Progenitor cell of endocrine pancreas (in vitro differentiated cells): ENCODE results near the gene SMIM35. TPM values are rescaled to one million over a fixed set of nuclear protein-coding genes. Genes with fewer than 3 reads are reported as not detected.
"Not testable (repeated sequence)": the region's sequence is repeated elsewhere in the genome, so short reads cannot be mapped to it uniquely, and the experiment has no call there.

Experiments used
- DNase-seq: peaks from one replicate; pipeline ENCODE4 v3.0.0; 2021; ENCODE audit warnings: low spot score; ENCODE audit not compliant: unreplicated experiment
- H3K27ac Mint-ChIP-seq: 2 replicates; pipeline ENCODE4 v1.8.0; 2021; ENCODE audit warnings: mild to moderate bottlenecking, moderate library complexity, mixed read lengths
- H3K27me3 Mint-ChIP-seq: 2 replicates; pipeline ENCODE4 v1.8.0; 2021; ENCODE audit warnings: mixed read lengths
- H3K36me3 Mint-ChIP-seq: 2 replicates; pipeline ENCODE4 v1.8.0; 2022; ENCODE audit warnings: mixed read lengths; ENCODE audit not compliant: insufficient read depth
- H3K4me1 Mint-ChIP-seq: 2 replicates; pipeline ENCODE4 v1.8.0; 2021; ENCODE audit warnings: low read depth, mixed read lengths
- H3K4me3 Mint-ChIP-seq: 2 replicates; pipeline ENCODE4 v1.8.0; 2021; ENCODE audit warnings: low read depth, mild to moderate bottlenecking, moderate library complexity, mixed read lengths
- H3K9me3 Mint-ChIP-seq: 2 replicates; pipeline ENCODE4 v1.8.0; 2021; ENCODE audit warnings: low read depth, mixed read lengths
- total RNA-seq: library from RNA; stranded (reverse); gene quantifications from 2 replicates; pipeline ENCODE4 v1.2.1, GENCODE V29; 2021
- TF ChIP-seq, protein P1 (sequence below): fragments of 200-600 bp; sonication (generic); IDR thresholded peaks from one replicate; pipeline ENCODE4 v1.5.0; 2021; ENCODE audit warnings: antibody characterized with exemption, mild to moderate bottlenecking; ENCODE audit not compliant: unreplicated experiment

Gene SMIM35
- total RNA-seq, 1 donor from 2014 or later = not detected

DNA sequence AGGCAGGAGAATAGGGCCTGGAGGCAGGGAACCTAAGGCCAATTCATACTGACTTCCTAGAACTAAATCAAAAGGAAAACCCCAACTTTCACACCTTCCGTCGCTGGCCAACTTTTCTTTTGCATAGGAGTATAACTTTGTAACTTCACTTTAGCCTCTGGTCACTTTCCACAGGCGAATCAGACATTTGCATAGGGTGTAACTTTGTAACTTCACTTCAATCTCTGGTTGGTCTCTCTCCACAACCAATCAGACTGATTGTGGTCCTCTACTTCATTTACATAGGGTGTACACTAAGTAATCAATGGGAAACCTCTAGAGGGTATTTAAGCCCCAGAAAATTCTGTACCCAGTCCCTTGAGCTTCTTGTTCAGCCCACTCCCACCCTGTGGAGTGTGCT is 21.4 kb downstream of the SMIM35 start:
- Mint-ChIP-seq H3K9me3 (no peaks in the 10 kb centered on the region), H3K36me3 (no peaks in the 10 kb centered on the region), H3K27ac (no peak overlapping the region), H3K4me3 (no peak overlapping the region), H3K4me1 (no peaks in the 10 kb centered on the region), H3K27me3 (peaks cover 12% of the 10 kb centered on the region)
- TF ChIP-seq, protein P1, sequence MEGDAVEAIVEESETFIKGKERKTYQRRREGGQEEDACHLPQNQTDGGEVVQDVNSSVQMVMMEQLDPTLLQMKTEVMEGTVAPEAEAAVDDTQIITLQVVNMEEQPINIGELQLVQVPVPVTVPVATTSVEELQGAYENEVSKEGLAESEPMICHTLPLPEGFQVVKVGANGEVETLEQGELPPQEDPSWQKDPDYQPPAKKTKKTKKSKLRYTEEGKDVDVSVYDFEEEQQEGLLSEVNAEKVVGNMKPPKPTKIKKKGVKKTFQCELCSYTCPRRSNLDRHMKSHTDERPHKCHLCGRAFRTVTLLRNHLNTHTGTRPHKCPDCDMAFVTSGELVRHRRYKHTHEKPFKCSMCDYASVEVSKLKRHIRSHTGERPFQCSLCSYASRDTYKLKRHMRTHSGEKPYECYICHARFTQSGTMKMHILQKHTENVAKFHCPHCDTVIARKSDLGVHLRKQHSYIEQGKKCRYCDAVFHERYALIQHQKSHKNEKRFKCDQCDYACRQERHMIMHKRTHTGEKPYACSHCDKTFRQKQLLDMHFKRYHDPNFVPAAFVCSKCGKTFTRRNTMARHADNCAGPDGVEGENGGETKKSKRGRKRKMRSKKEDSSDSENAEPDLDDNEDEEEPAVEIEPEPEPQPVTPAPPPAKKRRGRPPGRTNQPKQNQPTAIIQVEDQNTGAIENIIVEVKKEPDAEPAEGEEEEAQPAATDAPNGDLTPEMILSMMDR = no peak
- no peak for DNase-seq

DNA sequence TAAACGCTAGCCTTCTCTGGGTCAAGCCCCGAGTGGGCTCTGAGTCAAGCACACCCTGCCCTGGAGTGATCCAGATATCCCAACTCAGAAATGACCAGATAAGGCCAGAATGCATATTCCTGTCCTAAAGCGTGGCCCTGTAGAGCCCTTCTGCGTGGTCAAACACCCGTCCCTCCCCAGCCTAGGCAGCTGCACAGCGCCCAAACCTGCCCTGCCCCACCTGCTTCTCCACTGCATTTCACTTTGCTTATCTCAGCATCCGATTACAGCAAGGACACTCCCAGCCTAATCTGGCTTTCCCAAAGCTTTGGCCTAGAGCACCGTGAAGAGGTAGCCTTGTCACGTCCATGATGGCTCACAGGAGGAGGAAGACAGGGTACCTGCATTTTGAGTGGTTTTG is 21.8 kb downstream of the SMIM35 start:
- Mint-ChIP-seq H3K27ac (no peak overlapping the region), H3K4me3 (no peak overlapping the region), H3K9me3 (no peaks in the 10 kb centered on the region), H3K4me1 (no peaks in the 10 kb centered on the region), H3K36me3 (no peaks in the 10 kb centered on the region), H3K27me3 (peaks cover 12% of the 10 kb centered on the region)
- DNase-seq = no peak
- TF ChIP-seq, protein P1 = no peak

DNA sequence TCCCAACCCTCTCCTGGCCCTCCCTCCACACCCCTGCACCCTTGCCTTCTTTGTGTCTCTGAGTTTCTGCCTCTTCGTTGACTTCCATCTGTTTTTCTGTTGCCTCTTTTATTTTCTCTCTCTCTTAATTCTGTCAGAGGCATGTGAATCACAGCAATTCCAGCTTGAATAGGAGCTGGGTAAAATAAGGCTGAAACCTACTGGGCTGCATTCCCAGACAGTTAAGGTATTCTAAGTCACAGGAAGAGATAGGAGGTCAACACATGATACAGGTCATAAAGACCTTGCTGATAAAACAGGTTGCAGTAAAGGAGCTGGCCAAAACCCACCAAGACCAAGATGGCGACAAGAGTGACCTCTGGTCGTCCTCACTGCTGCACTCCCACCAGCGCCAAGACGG is 24.1 kb downstream of the SMIM35 start:
- not testable (repeated sequence) for H3K27me3 Mint-ChIP-seq, H3K9me3 Mint-ChIP-seq, H3K36me3 Mint-ChIP-seq, H3K4me3 Mint-ChIP-seq, DNase-seq, H3K27ac Mint-ChIP-seq, H3K4me1 Mint-ChIP-seq

DNA sequence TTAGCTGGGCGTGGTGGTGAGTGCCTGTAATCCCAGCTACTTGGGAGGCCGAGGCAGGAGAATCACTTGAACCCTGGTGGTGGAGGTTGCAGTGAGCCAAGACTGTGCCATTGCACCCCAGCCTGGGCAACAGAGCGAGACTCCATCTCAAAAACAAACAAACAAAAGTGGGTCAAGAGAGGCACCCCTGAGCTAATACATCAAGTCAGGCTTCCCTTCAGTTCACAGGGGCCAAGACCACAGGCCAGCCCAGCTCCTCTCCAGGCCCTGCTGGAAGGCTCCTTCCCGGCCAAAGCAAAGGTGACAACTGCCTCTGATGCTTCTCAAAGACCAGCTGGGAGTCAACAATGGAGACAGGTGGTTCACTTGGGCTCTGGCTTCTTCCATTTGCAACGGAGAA is 24.6 kb downstream of the SMIM35 start:
- H3K36me3 Mint-ChIP-seq, H3K27ac Mint-ChIP-seq, H3K9me3 Mint-ChIP-seq, H3K4me1 Mint-ChIP-seq, DNase-seq, H3K4me3 Mint-ChIP-seq: not testable (repeated sequence)
- peaks cover 13% of the 10 kb centered on the region for H3K27me3 Mint-ChIP-seq

DNA sequence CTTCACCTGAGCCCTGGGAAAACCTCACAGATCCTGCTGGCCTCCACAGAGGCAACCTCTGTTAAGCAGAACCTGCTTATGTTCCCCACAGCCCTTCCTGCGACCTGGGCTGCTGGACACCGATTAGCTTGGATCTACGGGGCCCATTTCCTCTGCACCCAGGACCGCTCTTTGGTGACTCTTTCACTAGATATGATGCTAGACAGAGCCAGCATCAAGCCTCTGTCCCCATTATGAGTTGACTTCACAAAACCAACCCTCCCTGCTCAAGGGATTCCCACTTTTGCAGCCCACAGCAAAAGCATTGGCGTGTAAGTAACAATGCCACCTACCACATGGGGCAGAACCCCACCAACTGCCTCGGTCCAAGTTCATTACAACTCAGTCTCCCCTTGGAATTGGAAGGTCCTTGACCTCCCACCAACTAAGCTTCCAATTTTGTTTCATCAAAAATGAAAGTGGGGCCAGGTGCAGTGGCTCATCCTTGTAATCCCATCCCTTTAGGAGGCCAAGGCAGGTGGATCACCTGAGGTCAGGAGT is 25.1 kb downstream of the SMIM35 start:
- DNase-seq = no peak
- peaks cover 18% of the 10 kb centered on the region for H3K27me3 Mint-ChIP-seq
- no peaks in the 10 kb centered on the region for H3K9me3 Mint-ChIP-seq
- H3K4me1 Mint-ChIP-seq = peaks cover 4% of the 10 kb centered on the region
- no peaks in the 10 kb centered on the region for H3K36me3 Mint-ChIP-seq
- H3K4me3 Mint-ChIP-seq = no peak overlapping the region
- no peak overlapping the region for H3K27ac Mint-ChIP-seq
- TF ChIP-seq, protein P1 = no peak

DNA sequence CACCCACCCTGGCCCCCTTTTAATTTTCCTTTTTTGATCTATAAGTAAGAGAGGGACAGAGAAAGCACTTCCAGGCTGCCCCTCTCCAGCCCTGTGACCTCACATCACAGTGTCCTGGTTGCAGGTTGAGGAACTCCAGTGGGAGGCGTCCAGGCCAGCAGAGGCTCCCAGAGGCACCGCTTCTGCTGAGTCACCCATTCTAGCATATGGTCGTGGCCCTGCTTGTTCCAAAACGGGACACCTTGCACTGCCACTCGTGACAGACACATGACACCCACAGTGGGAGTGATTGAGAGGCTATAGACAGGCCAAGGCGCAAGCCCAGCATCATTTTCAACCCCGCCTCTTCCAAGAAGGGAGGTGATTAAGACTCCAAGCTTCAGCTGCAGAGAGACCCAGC is 25.9 kb downstream of the SMIM35 start:
- no peak overlapping the region for H3K4me3 Mint-ChIP-seq
- no peak overlapping the region for H3K27ac Mint-ChIP-seq
- H3K27me3 Mint-ChIP-seq = peaks cover 20% of the 10 kb centered on the region
- peaks cover 4% of the 10 kb centered on the region for H3K4me1 Mint-ChIP-seq
- H3K9me3 Mint-ChIP-seq = no peaks in the 10 kb centered on the region
- DNase-seq = no peak
- H3K36me3 Mint-ChIP-seq = no peaks in the 10 kb centered on the region
- TF ChIP-seq, protein P1 = no peak
